ENCODE results near the gene GORASP2. TPM values are rescaled to one million over a fixed set of nuclear protein-coding genes. Genes with fewer than 3 reads are reported as not detected.

GORASP2 gene
- total RNA-seq, 4 donors from 2014 or later: 40.6 to 59.8 (median 47.1) TPM

DNA sequence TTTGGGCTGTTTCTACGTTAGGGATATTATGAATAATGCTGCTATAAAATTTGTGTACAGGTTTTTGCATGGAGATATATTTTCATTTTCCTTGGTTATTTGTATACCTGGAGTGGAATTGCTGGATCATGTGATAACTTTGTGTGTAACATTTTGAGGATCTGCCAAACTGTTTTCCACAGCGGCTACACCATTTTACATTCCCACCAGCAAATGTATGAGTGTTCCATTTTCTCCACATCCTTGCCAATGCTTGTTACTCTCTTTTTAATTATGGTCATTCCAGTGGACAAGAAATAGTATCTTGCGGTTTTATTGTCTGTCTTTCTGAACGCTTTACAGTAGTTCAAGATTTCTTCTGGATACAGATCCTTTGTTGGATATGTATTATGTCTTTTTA lies 13.6 kb downstream of the GORASP2 start:
- WGBS: 81% methylated on average over 4 of the region's 4 CpGs
- no peak for TF ChIP-seq EP300 (IDR thresholded peaks at IDR 0.05)

DNA sequence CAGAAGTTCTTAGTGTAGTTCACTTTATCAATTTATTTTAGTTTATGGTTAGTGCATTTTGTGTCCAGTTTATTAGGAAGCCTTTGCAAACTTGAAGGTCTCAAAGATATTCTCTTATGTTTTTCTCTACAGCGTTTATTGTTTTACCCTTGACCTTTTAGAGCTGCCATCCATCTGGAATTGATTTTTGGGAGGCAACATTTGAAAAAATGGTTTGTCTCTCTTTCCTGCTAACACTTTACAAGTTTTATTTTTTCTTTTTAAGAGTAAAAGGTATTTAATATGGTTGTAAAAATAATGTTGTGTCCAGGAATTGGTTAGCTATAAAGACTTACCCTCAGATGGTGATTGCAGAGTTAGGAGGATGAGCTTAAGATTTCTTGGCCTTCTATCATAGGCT lies 14.0 kb downstream of the GORASP2 start:
- Histone ChIP-seq H3K27me3 (no peaks in the 10 kb centered on the region), H3K27ac (no peak overlapping the region), H3K4me1 (peaks cover under 1% of the 10 kb centered on the region), H3K9me3 (no peaks in the 10 kb centered on the region), H3K4me3 (no peak overlapping the region), H3K36me3 (no peaks in the 10 kb centered on the region)
- no peak for DNase-seq (ENCODE audit: low spot score in 2 of 2)
- WGBS: 55% methylated on average over 1 of the region's 1 CpG
- no peak for TF ChIP-seq POLR2AphosphoS5 (IDR thresholded peaks at IDR 0.05)

More for the DNA sequence above, 13.6 kb downstream of the GORASP2 start:
- DNase-seq (ENCODE audit: low spot score in 2 of 2): no peak
- Histone ChIP-seq H3K9me3 (no peaks in the 10 kb centered on the region), H3K4me1 (peaks cover 5% of the 10 kb centered on the region), H3K36me3 (no peaks in the 10 kb centered on the region), H3K27me3 (no peaks in the 10 kb centered on the region), H3K4me3 (no peak overlapping the region), H3K27ac (no peak overlapping the region)

DNA sequence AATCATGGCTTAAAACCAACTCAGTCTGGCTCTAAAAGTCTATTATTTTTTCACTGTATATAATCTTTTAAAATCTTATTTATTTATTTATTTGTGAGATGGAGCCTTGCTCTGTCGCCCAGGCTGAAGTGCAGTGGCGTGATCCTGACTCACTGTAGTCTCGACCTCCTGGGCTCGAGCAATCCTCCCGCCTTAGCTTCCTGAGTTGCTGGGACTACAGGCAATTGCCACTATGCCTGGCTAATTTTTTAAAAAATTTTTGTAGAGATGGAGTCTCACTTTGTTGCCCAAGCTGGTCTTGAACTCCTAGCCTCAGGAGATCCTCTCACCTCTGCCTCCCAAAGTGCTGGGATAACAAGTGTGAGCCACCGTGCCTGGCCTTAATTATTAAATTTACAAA lies 14.5 kb downstream of the GORASP2 start:
- H3K36me3 ChIP-seq: no peaks in the 10 kb centered on the region
- TF ChIP-seq, protein P1, sequence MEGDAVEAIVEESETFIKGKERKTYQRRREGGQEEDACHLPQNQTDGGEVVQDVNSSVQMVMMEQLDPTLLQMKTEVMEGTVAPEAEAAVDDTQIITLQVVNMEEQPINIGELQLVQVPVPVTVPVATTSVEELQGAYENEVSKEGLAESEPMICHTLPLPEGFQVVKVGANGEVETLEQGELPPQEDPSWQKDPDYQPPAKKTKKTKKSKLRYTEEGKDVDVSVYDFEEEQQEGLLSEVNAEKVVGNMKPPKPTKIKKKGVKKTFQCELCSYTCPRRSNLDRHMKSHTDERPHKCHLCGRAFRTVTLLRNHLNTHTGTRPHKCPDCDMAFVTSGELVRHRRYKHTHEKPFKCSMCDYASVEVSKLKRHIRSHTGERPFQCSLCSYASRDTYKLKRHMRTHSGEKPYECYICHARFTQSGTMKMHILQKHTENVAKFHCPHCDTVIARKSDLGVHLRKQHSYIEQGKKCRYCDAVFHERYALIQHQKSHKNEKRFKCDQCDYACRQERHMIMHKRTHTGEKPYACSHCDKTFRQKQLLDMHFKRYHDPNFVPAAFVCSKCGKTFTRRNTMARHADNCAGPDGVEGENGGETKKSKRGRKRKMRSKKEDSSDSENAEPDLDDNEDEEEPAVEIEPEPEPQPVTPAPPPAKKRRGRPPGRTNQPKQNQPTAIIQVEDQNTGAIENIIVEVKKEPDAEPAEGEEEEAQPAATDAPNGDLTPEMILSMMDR (IDR thresholded peaks at IDR 0.05): no peak
- no peak for TF ChIP-seq EP300 (IDR thresholded peaks at IDR 0.05)
- TF ChIP-seq POLR2AphosphoS5 (IDR thresholded peaks at IDR 0.05): no peak
- TF ChIP-seq POLR2A (IDR thresholded peaks at IDR 0.05): no peak
- H3K4me3 ChIP-seq: no peak overlapping the region
- H3K9me3 ChIP-seq: no peaks in the 10 kb centered on the region
- no peak for DNase-seq (ENCODE audit: low spot score in 2 of 2)
- WGBS: 90% methylated on average over 5 of the region's 6 CpGs
- no peak overlapping the region for H3K27ac ChIP-seq
- no peaks in the 10 kb centered on the region for H3K4me1 ChIP-seq
- no peaks in the 10 kb centered on the region for H3K27me3 ChIP-seq

DNA sequence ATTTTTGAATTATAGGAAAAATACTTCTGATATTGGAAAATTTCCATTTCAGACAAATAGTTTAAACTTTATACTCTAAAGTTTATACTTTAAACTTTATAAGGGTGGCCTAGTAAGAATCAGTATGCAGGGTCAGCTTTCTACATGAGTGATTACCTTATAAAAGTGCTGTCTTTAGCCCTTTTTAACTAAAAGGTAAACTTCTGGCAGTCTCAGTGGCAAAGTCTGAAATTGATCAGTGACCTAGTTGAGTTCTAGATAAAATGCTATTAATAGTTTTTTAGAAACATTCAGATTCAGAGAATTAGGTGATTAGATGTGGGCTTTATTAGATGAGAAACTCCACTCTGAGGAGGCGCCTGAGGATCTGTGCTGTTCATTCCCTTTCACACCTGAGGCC lies 15.5 kb downstream of the GORASP2 start:
- peaks cover 4% of the 10 kb centered on the region for H3K36me3 ChIP-seq
- DNase-seq (ENCODE audit: low spot score in 2 of 2): no peak
- WGBS: 97% methylated on average over 1 of the region's 1 CpG
- no peak for TF ChIP-seq EP300 (IDR thresholded peaks at IDR 0.05)
- TF ChIP-seq, protein P1 (IDR thresholded peaks at IDR 0.05): no peak
- TF ChIP-seq POLR2A (IDR thresholded peaks at IDR 0.05): no peak
- no peak for TF ChIP-seq POLR2AphosphoS5 (IDR thresholded peaks at IDR 0.05)
- no peaks in the 10 kb centered on the region for H3K4me1 ChIP-seq
- no peaks in the 10 kb centered on the region for H3K9me3 ChIP-seq
- H3K27me3 ChIP-seq: no peaks in the 10 kb centered on the region
- no peak overlapping the region for H3K27ac ChIP-seq
- no peak overlapping the region for H3K4me3 ChIP-seq

DNA sequence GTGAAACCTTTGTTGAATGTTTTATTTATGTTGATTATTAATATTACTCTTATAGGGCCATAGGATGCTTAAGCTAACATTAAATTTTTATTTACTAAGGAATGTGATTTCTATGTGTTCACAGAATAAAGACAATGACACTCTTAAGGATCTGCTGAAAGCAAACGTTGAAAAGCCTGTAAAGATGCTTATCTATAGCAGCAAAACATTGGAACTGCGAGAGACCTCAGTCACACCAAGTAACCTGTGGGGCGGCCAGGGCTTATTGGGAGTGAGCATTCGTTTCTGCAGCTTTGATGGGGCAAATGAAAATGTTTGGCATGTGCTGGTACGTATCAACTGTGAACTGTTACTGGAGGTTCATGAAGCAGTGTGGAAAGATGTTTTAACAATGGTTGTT lies 20.4 kb downstream of the GORASP2 start:
- H3K9me3 ChIP-seq: no peaks in the 10 kb centered on the region
- no peak overlapping the region for H3K4me3 ChIP-seq
- H3K27me3 ChIP-seq: no peaks in the 10 kb centered on the region
- TF ChIP-seq, protein P1 (IDR thresholded peaks at IDR 0.05): no peak
- TF ChIP-seq POLR2AphosphoS5 (IDR thresholded peaks at IDR 0.05): no peak
- TF ChIP-seq EP300 (IDR thresholded peaks at IDR 0.05): no peak
- TF ChIP-seq POLR2A (IDR thresholded peaks at IDR 0.05): no peak
- WGBS: 79% methylated on average over 5 of the region's 5 CpGs
- no peak overlapping the region for H3K27ac ChIP-seq
- DNase-seq (ENCODE audit: low spot score in 2 of 2): no peak
- H3K36me3 ChIP-seq: peaks cover 51% of the 10 kb centered on the region
- H3K4me1 ChIP-seq: no peaks in the 10 kb centered on the region

DNA sequence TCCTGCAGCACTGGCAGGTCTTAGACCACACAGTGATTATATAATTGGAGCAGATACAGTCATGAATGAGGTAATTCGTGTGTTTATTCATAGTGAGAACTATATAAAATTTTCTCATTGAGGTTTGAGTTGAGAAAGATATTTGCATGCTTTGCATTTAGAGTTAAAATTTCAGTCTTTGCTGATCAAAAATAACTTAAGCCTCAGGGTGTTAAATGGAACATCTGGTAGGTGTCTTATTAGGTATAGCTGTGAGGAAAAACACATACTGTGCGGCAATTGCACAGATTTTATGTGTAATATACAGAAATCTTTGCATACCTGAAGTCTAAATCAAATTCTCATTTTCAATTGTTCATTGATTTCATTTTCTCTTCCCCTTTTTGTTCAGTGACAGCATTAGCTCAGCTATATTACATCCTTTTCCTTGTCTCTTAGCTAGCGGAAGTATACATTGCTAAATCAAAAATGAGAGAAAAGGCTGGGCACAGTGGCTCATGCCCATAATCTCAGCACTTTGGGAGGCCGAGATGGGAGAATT lies 21.2 kb downstream of the GORASP2 start:
- H3K27me3 ChIP-seq: no peaks in the 10 kb centered on the region
- TF ChIP-seq POLR2AphosphoS5 (IDR thresholded peaks at IDR 0.05) (no peak), EP300 (IDR thresholded peaks at IDR 0.05) (no peak), POLR2A (IDR thresholded peaks at IDR 0.05) (no peak)
- TF ChIP-seq, protein P1 (IDR thresholded peaks at IDR 0.05): no peak
- DNase-seq (ENCODE audit: low spot score in 2 of 2): no peak
- H3K36me3 ChIP-seq: peaks cover 60% of the 10 kb centered on the region
- H3K4me1 ChIP-seq: no peaks in the 10 kb centered on the region
- no peaks in the 10 kb centered on the region for H3K9me3 ChIP-seq
- no peak overlapping the region for H3K4me3 ChIP-seq
- no peak overlapping the region for H3K27ac ChIP-seq
- 92% methylated on average over 4 of the region's 4 CpGs for WGBS
